Measurements from ENCODE around the gene COL13A1.

DNA sequence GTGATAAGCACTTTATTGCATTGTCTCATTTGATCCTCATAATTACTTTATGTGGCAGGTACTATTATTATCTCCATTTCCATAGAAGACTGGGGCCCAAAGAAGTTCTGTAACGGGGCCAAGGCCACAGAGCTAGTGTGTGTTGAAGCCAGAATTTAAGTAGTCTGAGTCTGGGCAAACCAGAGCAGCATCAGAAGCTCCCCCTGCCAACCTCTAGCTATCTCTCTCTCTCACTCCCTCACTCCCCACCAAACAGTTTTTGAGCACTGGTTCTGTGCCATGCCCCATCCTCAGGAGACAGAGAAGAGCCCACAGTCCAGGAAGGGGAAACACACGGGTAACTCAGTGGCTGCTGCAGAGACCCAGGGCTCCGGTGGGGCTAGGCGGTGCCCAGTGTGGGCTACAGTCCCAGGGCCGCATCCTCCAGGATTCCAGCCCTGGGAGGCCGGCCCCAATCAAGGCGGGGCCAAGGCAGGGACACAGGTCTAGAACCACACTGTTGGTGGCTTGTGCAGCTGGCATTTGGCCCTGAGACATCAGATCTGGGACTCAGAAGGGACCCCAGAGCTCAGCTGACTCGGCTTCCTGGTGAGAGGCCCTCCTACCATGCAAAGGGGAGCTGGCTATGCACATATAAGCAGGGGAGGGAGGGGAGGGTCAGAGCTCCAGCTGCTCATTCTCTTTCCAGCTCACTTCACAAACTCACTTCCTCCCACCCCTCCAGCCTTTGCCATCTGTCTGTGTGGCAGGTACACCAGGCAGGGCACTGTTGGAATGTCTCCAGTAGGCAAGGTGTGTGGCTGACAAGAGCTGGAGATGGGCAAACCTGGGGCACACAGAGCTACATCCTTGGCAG is 34.4 kb downstream of the COL13A1 start:
- TF ChIP-seq CTCF (IDR thresholded peaks at IDR 0.05) = no peak
- TF ChIP-seq POLR2A (IDR thresholded peaks at IDR 0.05) = no peak
- TF ChIP-seq POLR2AphosphoS5 (IDR thresholded peaks at IDR 0.05) = no peak

Data from suprapubic skin (tissue), 4 donors.